CD4-positive, alpha-beta T cell treated with Interleukin-15 for 1 hour (primary cell): ENCODE measurements around the gene TTC28.
A peak's percentile ranks its signal among the peaks of the same experiment; 100 is the strongest.

ENCODE experiments used
- DNase-seq: peaks from one replicate; pipeline ENCODE4 v3.0.0-alpha.2; 2020

Gene TTC28

DNA sequence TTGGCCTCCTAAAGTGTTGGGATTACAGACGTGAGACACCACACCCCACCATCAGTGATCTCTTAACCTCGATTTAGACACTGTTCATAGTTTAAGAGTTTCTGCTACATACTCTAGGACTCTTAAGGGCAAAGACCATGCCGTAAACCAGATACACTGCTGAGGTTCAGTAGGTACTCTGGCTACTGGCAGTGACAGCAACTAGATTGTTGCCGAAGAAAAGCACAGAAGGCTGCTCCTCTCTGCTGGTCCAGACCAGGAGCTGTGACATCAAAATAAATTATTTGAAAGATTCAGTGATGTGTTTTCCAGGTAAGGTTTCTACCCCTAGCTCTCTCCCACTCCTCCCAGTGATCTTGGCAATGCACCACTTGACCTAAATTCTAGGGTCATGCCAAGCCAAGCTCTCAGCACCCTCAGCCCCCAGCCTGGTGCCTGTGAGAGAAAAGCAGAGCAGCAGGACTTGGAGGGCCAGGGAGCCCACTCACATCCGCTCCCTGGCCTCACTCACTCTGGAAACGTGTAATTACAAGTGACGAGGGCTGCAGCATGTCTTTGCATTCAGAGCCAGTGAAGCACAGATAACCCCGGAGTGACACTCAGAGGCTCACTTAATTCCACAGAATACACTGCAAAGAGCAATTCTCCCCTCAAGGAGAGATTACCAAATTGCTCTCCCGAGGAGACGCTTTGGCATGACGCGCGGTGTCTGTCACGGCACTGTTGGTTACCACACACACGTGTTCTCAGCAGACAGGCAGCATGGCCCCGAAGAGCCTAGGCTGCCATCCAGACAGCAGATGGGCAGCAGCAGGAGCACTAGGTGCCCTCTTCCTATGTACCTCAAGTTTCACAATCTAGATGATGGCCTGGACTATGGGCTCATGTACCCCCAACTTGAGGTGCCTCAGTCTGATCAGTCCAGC is 663.7 kb downstream of the TTC28 start:
- peak; percentile 3 for DNase-seq

GRCh38 chr22:28015046-28015425 is 664.6 kb downstream of the TTC28 start:
- no peak for DNase-seq

DNA sequence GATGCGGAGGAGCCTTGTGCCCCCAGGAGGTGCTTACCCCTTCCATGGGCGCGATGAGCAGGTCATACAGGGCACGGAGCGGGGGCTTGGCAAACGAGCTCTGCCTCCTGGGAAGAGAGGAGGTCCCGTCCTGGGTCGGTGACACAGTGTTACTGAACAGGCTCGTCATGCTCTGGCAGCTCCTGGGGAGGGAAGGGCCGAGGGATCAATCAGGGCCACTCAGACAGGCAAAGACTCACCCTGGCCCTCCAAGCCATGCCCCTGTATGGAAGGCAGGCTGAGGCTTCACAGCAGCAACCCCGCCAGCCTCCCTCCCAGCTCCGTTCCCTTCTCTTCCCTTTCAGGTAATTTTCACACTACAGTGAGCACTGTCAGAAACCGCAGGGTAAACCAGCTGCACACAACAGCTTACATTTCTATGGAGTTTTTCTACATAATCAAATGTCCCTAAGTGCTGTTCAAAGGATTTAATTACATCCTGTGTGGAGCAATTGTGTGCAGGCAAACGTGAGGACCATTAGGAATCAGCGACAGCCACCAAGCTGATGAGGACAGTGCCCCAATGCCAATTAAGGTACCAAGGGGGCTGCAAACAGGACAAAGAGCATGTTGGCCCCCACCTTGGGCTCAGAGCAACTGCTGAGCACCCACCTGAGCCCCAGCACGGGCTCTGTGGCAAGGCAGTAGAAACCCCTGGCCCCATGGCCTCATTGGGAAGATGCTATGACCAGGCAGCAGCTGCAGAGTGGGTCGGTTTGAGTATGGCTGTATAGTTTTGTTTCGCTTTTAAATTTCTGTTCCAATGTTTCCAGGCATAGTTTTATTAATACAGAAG is 665.2 kb downstream of the TTC28 start:
- DNase-seq: no peak

- DNase-seq: no peak
These were observed 666.0 kb downstream of the TTC28 start for GRCh38 chr22:28013611-28014010.

GRCh38 chr22:28012832-28013460 is 666.7 kb downstream of the TTC28 start:
- DNase-seq: no peak

DNA sequence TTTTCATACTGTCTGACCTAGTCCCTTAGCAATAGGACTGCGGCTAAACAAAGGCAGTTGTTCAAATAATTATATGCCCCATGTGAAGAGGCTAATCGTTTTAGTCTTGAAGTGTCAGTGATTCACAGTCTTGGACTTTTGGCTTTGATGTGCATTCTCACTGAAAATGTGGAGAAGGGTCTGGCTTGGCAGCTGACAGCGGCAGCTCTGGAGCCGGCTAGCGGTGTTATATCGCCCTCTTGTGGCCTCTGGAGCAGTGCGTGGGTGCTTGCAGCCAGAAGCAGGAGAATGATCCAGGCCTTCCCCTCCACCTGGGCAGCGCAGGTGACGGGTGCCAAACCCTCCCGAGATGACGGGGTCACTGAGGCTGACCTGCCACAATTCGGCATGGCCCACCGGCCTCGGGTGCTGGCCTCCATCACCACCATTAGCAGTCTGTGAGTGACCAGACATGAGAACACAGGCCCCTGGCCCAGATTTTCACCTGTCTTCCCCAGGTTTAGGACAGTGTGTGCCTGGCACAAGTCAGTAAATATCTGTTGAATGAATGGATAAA is 670.3 kb downstream of the TTC28 start:
- DNase-seq: peak; percentile 58

DNA sequence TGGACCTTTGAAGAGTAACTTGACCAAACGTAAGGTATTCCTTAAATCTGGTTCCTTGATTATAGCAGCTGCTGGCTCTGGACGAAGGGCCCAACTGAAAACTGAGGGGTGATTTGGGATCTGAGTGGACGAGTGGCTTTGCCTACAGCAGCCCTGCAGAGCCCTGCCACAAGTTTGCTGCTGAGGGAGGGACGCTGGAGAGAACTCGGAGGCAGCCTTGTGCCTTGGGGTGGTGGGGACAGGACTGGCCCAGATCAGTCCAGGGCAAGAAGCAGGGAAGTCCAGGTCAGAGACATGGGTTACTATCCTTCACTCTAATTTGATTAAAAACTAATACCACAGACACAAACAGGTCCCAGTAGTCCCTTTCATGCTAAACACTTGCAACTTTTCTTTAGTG is 671.0 kb downstream of the TTC28 start:
- no peak for DNase-seq

GRCh38 chr22:28008056-28008455 is 671.6 kb downstream of the TTC28 start:
- DNase-seq: no peak

GRCh38 chr22:28006271-28006670 is 673.4 kb downstream of the TTC28 start:
- no peak for DNase-seq

GRCh38 chr22:28005513-28005912 is 674.1 kb downstream of the TTC28 start:
- no peak for DNase-seq

DNA sequence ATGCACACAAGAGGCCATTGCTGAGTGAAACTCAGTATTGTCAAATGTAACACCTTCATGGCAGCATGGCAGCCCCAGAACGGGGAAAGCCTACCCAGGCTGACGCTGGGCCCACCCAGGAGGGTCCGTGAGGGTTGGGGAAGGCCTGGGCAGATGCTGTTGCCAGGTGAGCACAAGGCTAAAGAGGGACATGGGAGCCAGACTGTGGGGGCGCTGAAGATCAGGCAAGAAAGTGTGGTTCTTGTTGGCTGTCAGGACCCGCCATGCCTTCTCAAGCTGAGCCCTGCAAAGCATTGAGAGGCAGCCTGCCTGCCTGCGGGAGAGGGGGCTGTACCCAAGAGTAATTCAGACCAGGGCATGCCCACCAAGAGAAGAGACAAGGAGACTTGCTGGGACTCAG is 675.6 kb downstream of the TTC28 start:
- no peak for DNase-seq

DNA sequence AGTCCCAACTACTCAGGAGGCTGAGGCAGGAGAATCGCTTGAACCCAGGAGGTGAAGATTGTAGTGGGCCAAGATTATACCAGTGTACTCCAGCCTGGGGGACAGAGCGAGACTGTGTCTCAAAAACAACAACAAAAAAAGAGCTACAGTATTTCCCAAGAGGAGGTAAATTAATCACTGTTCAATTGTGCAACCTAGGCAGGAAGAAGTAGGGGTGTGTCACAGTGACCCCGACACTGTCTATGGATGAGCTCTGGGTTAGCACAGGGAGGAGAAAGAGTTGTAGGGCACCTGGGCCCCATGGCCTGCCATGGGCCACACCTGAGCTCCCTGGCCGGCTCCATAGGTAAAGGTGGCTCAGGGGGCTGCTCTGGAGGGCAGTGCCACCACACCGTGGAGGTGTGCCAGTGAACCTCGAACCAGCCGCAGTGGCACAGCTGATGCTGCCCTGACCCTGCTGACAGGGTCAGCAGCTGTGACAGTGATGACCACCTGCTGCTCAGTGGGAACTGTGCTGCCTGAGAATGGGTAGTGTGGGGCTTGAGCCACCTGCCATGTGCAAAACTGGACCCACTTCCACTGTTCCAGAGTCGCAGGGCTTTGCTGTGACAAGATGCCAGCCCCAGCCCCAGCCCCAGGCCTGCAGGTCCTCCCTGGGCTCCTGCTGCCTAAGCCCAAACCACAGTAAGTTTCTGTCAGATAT is 676.6 kb downstream of the TTC28 start:
- DNase-seq: no peak

DNA sequence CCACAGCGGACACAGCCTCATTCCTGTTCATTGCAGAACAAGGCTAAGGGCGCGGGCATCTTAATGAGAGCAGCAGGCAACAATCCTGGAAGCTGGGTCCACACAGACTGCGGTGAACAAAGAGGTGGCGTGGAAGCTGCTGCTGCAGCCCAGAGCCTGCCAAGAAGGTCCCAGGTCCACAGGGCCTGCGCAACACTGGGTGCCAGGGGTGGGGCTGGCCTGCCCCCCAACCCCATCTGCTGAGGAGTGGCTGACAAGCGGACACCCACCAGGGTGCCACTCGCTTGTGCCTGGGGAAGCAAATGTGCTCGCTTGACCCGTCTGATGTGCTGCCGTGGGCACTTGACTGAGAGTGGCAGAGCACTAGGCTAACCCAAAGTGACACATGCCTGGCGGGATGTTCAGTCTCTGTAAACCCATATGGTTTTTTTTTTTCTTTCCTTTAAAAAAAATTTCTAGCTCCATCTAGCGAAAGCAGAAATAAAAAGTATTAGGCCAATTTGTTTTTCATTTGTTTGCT is 677.4 kb downstream of the TTC28 start:
- no peak for DNase-seq

DNA sequence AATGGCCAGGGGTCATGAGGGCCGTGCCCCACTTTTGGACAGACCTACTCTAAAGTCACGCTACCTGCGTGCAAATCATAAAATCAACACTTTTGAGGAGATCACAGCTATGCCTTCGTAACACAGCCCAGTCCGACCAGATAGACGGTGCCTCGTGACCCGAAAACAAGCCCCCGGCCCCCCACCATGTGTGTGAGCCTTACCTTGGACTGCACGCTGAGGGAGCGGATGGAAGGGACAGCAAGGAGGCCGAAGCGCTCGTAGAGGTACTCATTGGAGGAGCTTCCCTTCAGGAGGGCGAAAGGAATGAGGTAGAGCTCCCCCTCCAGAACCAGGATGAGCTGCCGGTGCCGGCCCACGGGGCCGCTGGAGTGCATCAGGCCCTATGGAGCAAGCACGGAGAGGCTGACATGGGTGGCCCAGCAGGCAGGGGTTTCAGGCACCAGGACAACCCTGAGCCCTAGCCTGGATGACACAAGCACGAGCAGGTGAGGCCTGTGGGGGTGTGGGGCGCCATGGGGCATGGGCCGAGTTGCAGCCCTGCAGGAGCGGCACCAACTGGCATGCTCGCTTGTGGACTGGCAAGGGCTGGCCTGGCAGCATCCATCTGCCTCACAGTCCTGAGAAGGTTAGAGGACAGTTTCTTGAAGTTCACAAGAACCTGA is 678.3 kb downstream of the TTC28 start:
- no peak for DNase-seq

- no peak for DNase-seq
These were observed 679.3 kb downstream of the TTC28 start for GRCh38 chr22:28000361-28000760.

- DNase-seq: no peak
These were observed 679.8 kb downstream of the TTC28 start for GRCh38 chr22:27999876-28000275.

DNA sequence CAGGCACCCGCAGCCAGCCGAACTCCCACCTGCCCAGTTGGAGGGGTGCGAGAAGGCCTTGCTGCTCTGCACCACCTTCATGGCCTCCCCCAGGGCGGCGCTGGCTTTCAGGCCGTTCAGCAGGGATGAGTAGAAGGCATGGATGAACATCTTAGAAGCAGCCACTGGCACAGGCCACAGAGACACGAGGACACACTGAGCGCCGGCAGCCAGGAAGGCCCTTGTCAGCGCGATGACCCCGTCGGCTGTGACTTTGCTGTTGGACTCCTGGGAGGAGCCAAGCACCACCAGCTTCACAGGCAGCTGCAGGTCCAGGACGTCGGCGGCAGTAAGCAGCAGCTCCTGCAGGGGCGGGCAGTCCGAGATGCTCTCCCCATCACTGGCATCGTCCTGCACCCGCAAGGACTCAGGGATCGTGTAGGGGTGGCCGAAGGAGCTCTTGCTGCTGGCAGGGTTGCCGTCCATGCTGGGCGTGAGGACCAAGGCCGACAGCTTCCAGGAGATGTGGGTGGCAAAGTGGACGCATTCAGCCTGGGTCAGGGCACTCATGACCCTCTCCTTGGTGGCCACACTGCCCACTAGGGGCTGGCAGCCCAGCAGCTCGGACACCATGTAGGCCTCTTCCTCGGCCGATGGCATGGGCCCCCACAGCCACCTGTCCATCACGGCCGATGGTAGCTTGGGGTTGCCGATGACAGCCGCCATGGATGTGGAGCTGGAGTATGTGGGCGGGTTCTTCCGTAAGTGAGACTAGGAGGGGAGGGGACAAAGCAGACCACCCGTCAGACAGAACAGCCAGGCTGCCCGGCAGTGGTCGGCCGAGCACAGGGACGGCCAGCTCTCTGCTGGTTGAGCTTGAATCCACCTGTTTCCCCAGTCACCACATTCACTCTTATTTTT is 680.9 kb downstream of the TTC28 start:
- DNase-seq: no peak

DNA sequence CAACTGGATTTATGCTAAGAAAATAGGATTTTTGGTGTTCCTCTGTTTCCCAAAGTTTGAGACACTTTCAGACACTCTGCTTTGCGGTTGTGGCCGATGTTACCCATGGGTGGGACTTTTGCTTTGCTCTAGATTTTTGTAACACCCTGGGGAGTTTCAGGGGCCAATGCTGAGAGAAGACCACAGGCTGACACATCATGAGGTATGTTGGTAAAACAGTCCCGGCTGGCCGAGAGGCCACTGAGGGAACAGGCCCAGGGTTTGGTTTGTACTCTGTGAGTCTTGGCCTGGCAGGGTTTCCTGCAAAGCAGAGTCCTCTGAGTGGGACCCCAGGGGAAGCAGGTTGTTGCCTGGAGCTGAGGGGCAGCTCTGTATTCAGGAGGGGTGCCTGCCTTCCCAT is 682.1 kb downstream of the TTC28 start:
- DNase-seq: no peak

DNA sequence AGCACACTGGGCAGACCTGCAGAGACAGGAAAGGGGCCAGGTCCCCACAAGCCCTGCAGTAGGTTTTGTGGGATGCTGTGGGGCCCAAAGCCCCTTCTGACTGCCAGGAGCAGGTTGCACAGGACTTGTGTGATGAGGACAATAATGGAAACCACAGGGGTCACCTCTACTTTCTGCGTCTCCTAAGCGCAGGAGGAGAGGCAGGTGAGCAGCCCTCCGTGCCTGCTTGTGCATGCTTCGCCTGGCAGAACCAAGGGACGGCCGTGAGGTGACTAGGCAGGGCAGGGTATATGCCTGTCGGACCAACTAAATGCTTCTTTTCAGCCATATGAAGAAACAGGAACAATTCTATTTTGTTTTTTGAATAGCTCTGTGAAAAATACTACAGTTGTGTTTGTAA is 682.7 kb downstream of the TTC28 start:
- DNase-seq: no peak

DNA sequence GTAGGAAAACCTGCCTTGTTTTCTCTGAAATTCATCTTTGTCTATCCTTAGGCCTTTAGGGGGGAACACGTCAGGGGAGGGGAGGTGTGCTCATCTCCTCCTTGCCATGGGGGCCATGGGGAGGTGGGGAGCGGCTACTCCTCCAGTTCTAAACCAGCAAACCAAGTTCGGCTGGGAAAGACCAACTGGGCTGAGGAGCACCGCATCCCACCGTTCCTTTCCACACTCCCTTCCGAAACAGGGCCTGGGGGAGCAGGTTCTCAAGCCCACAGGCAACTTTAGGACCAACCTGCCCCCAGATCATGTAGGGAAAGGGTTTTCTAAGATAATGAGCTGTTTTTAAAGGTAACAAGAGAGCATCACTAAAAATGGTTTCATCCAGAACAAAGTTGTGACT is 683.1 kb downstream of the TTC28 start:
- DNase-seq: no peak
